Hepatocyte (in vitro differentiated cells): ENCODE data around the gene GPRIN1.

Source experiments
- EZH2 ChIP-seq: fragments of 200-600 bp; sonication (generic); IDR thresholded peaks from 2 replicates; pipeline ENCODE4 v1.6.1; 2016; ENCODE audit warnings: antibody characterized with exemption, mild to moderate bottlenecking, borderline replicate concordance
- TF ChIP-seq, protein P1 (sequence below): fragments of 200-600 bp; sonication (generic); IDR thresholded peaks from 2 replicates; pipeline ENCODE4 v1.5.1; 2016; ENCODE audit warnings: antibody characterized with exemption, mild to moderate bottlenecking; ENCODE audit not compliant: poor library complexity

DNA sequence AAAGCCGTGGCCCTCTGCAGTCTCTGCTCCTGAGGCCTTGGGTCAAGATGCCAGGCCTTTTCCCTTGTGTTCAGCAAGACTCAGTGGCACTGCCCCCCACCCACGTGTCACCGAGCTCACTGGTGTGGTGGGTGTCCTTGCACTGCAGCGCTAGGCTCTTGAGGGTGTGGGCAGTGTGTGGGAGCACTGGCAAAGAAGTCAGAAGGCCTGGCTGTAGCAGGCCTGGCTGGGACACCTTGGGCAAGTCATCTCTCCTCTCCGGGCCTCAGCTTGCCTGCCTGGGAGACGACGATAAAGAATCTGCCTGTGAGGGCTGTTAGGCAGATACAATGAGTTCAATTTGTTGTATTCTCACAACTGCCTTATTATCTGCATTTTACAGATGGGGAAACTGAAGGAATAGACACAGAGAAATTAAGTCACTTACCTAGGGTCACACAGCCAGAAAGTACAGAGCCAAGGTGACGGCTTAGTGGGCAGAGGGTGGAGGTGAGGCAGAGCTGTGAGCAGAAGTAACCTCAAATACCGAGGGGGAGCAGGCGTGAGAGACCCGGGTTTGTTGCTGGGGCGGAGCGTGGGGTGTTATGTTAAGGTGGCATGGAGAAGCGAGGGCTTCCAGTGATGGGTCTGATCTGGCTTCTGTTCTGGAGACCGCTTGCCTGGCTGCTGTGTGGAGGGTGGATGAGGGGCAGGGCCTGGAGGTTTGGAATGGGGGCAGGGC, 38.7 kb upstream of the GPRIN1 start:
- TF ChIP-seq, protein P1, sequence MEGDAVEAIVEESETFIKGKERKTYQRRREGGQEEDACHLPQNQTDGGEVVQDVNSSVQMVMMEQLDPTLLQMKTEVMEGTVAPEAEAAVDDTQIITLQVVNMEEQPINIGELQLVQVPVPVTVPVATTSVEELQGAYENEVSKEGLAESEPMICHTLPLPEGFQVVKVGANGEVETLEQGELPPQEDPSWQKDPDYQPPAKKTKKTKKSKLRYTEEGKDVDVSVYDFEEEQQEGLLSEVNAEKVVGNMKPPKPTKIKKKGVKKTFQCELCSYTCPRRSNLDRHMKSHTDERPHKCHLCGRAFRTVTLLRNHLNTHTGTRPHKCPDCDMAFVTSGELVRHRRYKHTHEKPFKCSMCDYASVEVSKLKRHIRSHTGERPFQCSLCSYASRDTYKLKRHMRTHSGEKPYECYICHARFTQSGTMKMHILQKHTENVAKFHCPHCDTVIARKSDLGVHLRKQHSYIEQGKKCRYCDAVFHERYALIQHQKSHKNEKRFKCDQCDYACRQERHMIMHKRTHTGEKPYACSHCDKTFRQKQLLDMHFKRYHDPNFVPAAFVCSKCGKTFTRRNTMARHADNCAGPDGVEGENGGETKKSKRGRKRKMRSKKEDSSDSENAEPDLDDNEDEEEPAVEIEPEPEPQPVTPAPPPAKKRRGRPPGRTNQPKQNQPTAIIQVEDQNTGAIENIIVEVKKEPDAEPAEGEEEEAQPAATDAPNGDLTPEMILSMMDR = no peak
- no peak for TF ChIP-seq EZH2
